Stromal cell of bone marrow (primary cell): ENCODE data around the gene BICC1.
A peak's percentile ranks its signal among the peaks of the same experiment; 100 is the strongest.

Experiments used
- DNase-seq: peaks from one replicate; pipeline ENCODE4 v3.0.0-alpha.2; 2012; ENCODE audit warnings: low read depth

BICC1 gene

GRCh38 chr10:58821752-58822056 lies 309.0 kb downstream of the BICC1 start:
- DNase-seq = no peak

- DNase-seq = no peak
These were observed 311.3 kb downstream of the BICC1 start for GRCh38 chr10:58823983-58824382.

- no peak for DNase-seq
These were observed 311.7 kb downstream of the BICC1 start for GRCh38 chr10:58824396-58824795.

- no peak for DNase-seq
These were observed 314.0 kb downstream of the BICC1 start for GRCh38 chr10:58826694-58827093.

- DNase-seq = no peak
These were observed 314.7 kb downstream of the BICC1 start for GRCh38 chr10:58827381-58827780.

- no peak for DNase-seq
These were observed 317.2 kb downstream of the BICC1 start for GRCh38 chr10:58829839-58830238.

GRCh38 chr10:58830697-58831096 lies 318.0 kb downstream of the BICC1 start:
- DNase-seq = no peak

GRCh38 chr10:58833771-58834561 lies 321.3 kb downstream of the BICC1 start:
- peak; percentile 42 for DNase-seq

GRCh38 chr10:58836176-58836700 lies 323.6 kb downstream of the BICC1 start:
- DNase-seq = no peak

GRCh38 chr10:58836991-58837575 lies 324.4 kb downstream of the BICC1 start:
- DNase-seq = no peak

- DNase-seq = no peak
These were observed 325.2 kb downstream of the BICC1 start for GRCh38 chr10:58837826-58838225.

- DNase-seq = no peak
These were observed 326.0 kb downstream of the BICC1 start for GRCh38 chr10:58838561-58839208.

GRCh38 chr10:58839771-58840170 lies 327.1 kb downstream of the BICC1 start:
- DNase-seq = no peak

GRCh38 chr10:58840840-58841435 lies 328.3 kb downstream of the BICC1 start:
- no peak for DNase-seq

- DNase-seq = no peak
These were observed 330.2 kb downstream of the BICC1 start for GRCh38 chr10:58842860-58843376.

GRCh38 chr10:58843760-58844159 lies 331.1 kb downstream of the BICC1 start:
- no peak for DNase-seq

GRCh38 chr10:58844680-58845079 lies 332.0 kb downstream of the BICC1 start:
- no peak for DNase-seq

- DNase-seq = no peak
These were observed 334.2 kb downstream of the BICC1 start for GRCh38 chr10:58846856-58847255.

GRCh38 chr10:58851606-58852005 lies 338.9 kb downstream of the BICC1 start:
- no peak for DNase-seq

GRCh38 chr10:58853668-58854067 lies 341.0 kb downstream of the BICC1 start:
- no peak for DNase-seq

GRCh38 chr10:58854811-58855210 lies 342.1 kb downstream of the BICC1 start:
- no peak for DNase-seq

- DNase-seq = peak; percentile 85
These were observed 344.0 kb downstream of the BICC1 start for GRCh38 chr10:58856508-58857240.
